Measurements from ENCODE around the gene OBSCN.
"Not testable (repeated sequence)": the region's sequence is repeated elsewhere in the genome, so short reads cannot be mapped to it uniquely, and the experiment has no call there.

The OBSCN gene

GRCh38 chr1:228249513-228250305, 41.9 kb downstream of the OBSCN start:
- in situ Hi-C loops (cut with MboI; ENCODE audit: low sequenced_read_pairs), result no loop called here

- in situ Hi-C loops (cut with MboI; ENCODE audit: low sequenced_read_pairs), result not testable (repeated sequence)
Measured at GRCh38 chr1:228252476-228252875, 44.6 kb downstream of the OBSCN start.

- in situ Hi-C loops (cut with MboI; ENCODE audit: low sequenced_read_pairs), result no loop called here
Measured at GRCh38 chr1:228256626-228257375, 49.0 kb downstream of the OBSCN start.

- in situ Hi-C loops (cut with MboI; ENCODE audit: low sequenced_read_pairs), result no loop called here
Measured at GRCh38 chr1:228258486-228258885, 50.6 kb downstream of the OBSCN start.

- in situ Hi-C loops (cut with MboI; ENCODE audit: low sequenced_read_pairs), result no loop called here
Measured at GRCh38 chr1:228259368-228259894, 51.6 kb downstream of the OBSCN start.

GRCh38 chr1:228259951-228260350, 52.1 kb downstream of the OBSCN start:
- in situ Hi-C loops (cut with MboI; ENCODE audit: low sequenced_read_pairs), result no loop called here

GRCh38 chr1:228261706-228262105, 53.9 kb downstream of the OBSCN start:
- in situ Hi-C loops (cut with MboI; ENCODE audit: low sequenced_read_pairs), result no loop called here

GRCh38 chr1:228262475-228262874, 54.6 kb downstream of the OBSCN start:
- in situ Hi-C loops (cut with MboI; ENCODE audit: low sequenced_read_pairs), result no loop called here

GRCh38 chr1:228263636-228264035, 55.8 kb downstream of the OBSCN start:
- in situ Hi-C loops (cut with MboI; ENCODE audit: low sequenced_read_pairs), result no loop called here

GRCh38 chr1:228264090-228264829, 56.4 kb downstream of the OBSCN start:
- in situ Hi-C loops (cut with MboI; ENCODE audit: low sequenced_read_pairs), result no loop called here

- in situ Hi-C loops (cut with MboI; ENCODE audit: low sequenced_read_pairs), result no loop called here
Measured at GRCh38 chr1:228265167-228265566, 57.3 kb downstream of the OBSCN start.

- in situ Hi-C loops (cut with MboI; ENCODE audit: low sequenced_read_pairs), result no loop called here
Measured at GRCh38 chr1:228267962-228268880, 60.4 kb downstream of the OBSCN start.

- in situ Hi-C loops (cut with MboI; ENCODE audit: low sequenced_read_pairs), result no loop called here
Measured at GRCh38 chr1:228268881-228269265, 61.0 kb downstream of the OBSCN start.

GRCh38 chr1:228269431-228269830, 61.6 kb downstream of the OBSCN start:
- in situ Hi-C loops (cut with MboI; ENCODE audit: low sequenced_read_pairs), result not testable (repeated sequence)

GRCh38 chr1:228270032-228270431, 62.2 kb downstream of the OBSCN start:
- in situ Hi-C loops (cut with MboI; ENCODE audit: low sequenced_read_pairs), result no loop called here

- in situ Hi-C loops (cut with MboI; ENCODE audit: low sequenced_read_pairs), result no loop called here
Measured at GRCh38 chr1:228271701-228272251, 63.9 kb downstream of the OBSCN start.

- in situ Hi-C loops (cut with MboI; ENCODE audit: low sequenced_read_pairs), result no loop called here
Measured at GRCh38 chr1:228272331-228272791, 64.5 kb downstream of the OBSCN start.

GRCh38 chr1:228272831-228273571, 65.2 kb downstream of the OBSCN start:
- in situ Hi-C loops (cut with MboI; ENCODE audit: low sequenced_read_pairs), result no loop called here
